ENCODE measurements around the gene SNX20. TPM values are rescaled to one million over a fixed set of nuclear protein-coding genes. Genes with fewer than 3 reads are reported as not detected.

SNX20 gene
- total RNA-seq, 1 experiment from 2014 or later = not detected

DNA sequence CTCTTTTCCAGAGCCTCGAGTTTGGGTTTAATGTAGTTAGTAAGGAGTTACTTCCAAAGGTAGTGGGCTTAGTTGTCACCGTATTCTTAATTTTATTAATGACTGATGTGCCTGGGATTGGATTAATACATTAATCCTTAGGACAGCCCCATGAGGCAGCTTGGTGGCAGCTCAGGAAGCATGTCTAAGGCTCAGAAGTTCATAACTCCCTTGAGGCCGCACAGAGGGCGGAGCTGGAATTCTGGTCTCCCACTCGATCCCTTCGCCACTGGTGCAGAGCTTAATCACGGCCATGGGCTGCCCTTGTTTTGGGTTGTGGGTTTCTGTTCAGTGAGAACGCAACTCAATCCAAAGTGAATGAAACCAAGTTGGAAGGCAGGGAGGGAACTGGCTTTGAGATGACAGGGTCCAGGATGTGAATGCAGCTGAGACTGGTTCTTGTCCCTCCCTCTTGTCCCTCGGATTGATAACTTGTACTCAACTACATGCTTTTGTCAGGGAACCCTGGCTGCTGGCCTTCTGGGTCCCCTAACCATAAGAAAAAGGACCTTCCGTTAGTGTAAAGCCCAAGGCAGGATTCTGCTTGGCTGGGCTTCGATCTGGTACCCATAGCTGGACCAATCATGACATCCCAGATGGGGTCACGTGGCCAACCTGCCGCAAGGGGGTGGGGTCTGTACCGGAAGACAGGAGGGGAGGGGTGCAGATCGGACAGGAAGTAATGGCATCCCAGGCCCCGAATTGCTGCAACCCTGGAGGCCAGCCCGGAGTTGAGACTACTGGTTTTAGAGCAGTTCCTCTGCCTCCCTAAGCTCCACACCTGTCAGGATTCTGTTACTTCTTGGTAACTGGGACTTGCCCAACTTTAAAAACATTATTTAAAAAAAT is 45.4 kb downstream of the SNX20 start:
- BruUV-seq (replicated peaks) = no TSS peak
- ChIA-PET CTCF (no interaction called here), POLR2A (ENCODE audit: low non-redundant PET) (no interaction called here)
- no peaks in the 10 kb centered on the region for H3K27me3 ChIP-seq (replicated peaks; ENCODE audit: insufficient read depth, low read depth, low read length, poor library complexity)
- intact Hi-C loops (cut with micrococcal nuclease; ENCODE audit: unreplicated experiment) = no loop called here
- H3K27ac ChIP-seq (ENCODE audit: low read depth, low read length, poor library complexity, severe bottlenecking) = no peak overlapping the region
- no peaks in the 10 kb centered on the region for H3K36me3 ChIP-seq (ENCODE audit: insufficient read depth, low read length, poor library complexity, severe bottlenecking)
- no peak for TF ChIP-seq EZH2 (IDR thresholded peaks at IDR 0.05; ENCODE audit: borderline replicate concordance, low read depth, low read length, poor library complexity, severe bottlenecking)
- no peak for TF ChIP-seq CTCF (conservative IDR thresholded peaks at IDR 0.05; ENCODE audit: low read depth, low read length)
- H3K4me3 ChIP-seq (ENCODE audit: low read depth, low read length, poor library complexity, severe bottlenecking) = no peak overlapping the region
- H3K9me3 ChIP-seq (ENCODE audit: low read depth, low read length, poor library complexity, severe bottlenecking) = no peaks in the 10 kb centered on the region
- no peaks in the 10 kb centered on the region for H3K4me1 ChIP-seq (ENCODE audit: insufficient read depth, low read length, poor library complexity, severe bottlenecking)
- peak; percentile 39 for DNase-seq (ENCODE audit: low spot score)

DNA sequence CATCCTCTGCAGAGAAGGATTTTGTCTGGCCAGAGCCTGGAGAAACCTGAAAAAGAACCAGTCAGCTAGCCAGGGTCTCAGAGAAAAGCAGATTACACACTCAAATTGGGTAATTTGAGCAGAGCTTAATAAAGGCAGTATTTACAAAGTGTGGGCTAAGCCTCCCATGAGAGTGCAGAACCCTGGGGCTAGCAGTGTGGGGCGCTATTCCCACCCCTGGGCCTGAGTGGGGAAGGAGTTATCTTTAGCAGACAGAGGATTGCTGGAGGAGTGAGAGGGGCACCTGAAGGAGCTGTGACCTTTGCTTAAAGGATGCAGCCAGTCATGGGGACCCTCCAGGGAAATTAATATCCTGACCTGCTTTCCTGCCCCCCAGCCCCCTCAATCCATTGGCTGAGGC is 46.2 kb downstream of the SNX20 start:
- Histone ChIP-seq H3K27me3 (replicated peaks; ENCODE audit: insufficient read depth, low read depth, low read length, poor library complexity) (no peaks in the 10 kb centered on the region), H3K27ac (ENCODE audit: low read depth, low read length, poor library complexity, severe bottlenecking) (no peak overlapping the region), H3K4me1 (ENCODE audit: insufficient read depth, low read length, poor library complexity, severe bottlenecking) (no peaks in the 10 kb centered on the region), H3K4me3 (ENCODE audit: low read depth, low read length, poor library complexity, severe bottlenecking) (no peak overlapping the region), H3K36me3 (ENCODE audit: insufficient read depth, low read length, poor library complexity, severe bottlenecking) (no peaks in the 10 kb centered on the region), H3K9me3 (ENCODE audit: low read depth, low read length, poor library complexity, severe bottlenecking) (no peaks in the 10 kb centered on the region)
- no TSS peak for BruUV-seq (replicated peaks)
- CTCF ChIA-PET = no interaction called here
- TF ChIP-seq EZH2 (IDR thresholded peaks at IDR 0.05; ENCODE audit: borderline replicate concordance, low read depth, low read length, poor library complexity, severe bottlenecking) (no peak), CTCF (conservative IDR thresholded peaks at IDR 0.05; ENCODE audit: low read depth, low read length) (no peak)
- no peak for DNase-seq (ENCODE audit: low spot score)
- POLR2A ChIA-PET (ENCODE audit: low non-redundant PET) = no interaction called here
- intact Hi-C loops (cut with micrococcal nuclease; ENCODE audit: unreplicated experiment) = no loop called here

DNA sequence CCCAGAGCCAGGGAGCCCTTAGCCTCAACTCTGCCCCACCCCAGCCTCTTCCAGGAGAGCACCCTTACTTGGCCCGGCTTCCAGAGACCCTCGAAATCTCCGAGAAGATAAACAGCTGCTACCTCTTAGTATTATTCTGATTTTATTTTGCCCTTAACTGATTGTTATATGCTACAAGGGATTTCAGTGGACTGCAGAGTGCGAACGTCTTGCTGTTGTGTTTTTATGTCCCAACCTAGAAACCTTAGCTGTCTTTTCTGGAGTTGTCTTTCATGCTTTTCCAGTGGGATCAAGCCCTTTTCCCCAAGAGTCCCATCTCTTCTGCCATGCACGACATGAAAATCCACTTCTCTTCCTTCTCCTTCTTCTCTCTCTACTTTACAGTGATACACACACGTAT is 47.0 kb downstream of the SNX20 start:
- no peak overlapping the region for H3K4me3 ChIP-seq (ENCODE audit: low read depth, low read length, poor library complexity, severe bottlenecking)
- H3K27me3 ChIP-seq (replicated peaks; ENCODE audit: insufficient read depth, low read depth, low read length, poor library complexity) = no peaks in the 10 kb centered on the region
- ChIA-PET CTCF (no interaction called here), POLR2A (ENCODE audit: low non-redundant PET) (no interaction called here)
- intact Hi-C loops (cut with micrococcal nuclease; ENCODE audit: unreplicated experiment) = no loop called here
- no peaks in the 10 kb centered on the region for H3K4me1 ChIP-seq (ENCODE audit: insufficient read depth, low read length, poor library complexity, severe bottlenecking)
- no peak overlapping the region for H3K27ac ChIP-seq (ENCODE audit: low read depth, low read length, poor library complexity, severe bottlenecking)
- H3K36me3 ChIP-seq (ENCODE audit: insufficient read depth, low read length, poor library complexity, severe bottlenecking) = no peaks in the 10 kb centered on the region
- no peak for TF ChIP-seq CTCF (conservative IDR thresholded peaks at IDR 0.05; ENCODE audit: low read depth, low read length)
- TF ChIP-seq EZH2 (IDR thresholded peaks at IDR 0.05; ENCODE audit: borderline replicate concordance, low read depth, low read length, poor library complexity, severe bottlenecking) = no peak
- no TSS peak for BruUV-seq (replicated peaks)
- DNase-seq (ENCODE audit: low spot score) = no peak
- no peaks in the 10 kb centered on the region for H3K9me3 ChIP-seq (ENCODE audit: low read depth, low read length, poor library complexity, severe bottlenecking)
